Stimulated activated CD8-positive, alpha-beta memory T cell treated with anti-CD3 and anti-CD28 coated beads, Interleukin-2, amount 100 ng/mL, for 1 hour (primary cell): ENCODE measurements around the gene KLK15.
"Not testable (repeated sequence)": the region's sequence is repeated elsewhere in the genome, so short reads cannot be mapped to it uniquely, and the experiment has no call there.

Experiments
- DNase-seq, 2 donors: peaks; one replicate each; pipeline ENCODE4 v3.0.0-alpha.2; 2020; ENCODE audit warnings: low read depth in 2 of 2

The KLK15 gene

GRCh38 chr19:50820549-50821247, 12.7 kb downstream of the KLK15 start:
- DNase-seq: no peak

DNA sequence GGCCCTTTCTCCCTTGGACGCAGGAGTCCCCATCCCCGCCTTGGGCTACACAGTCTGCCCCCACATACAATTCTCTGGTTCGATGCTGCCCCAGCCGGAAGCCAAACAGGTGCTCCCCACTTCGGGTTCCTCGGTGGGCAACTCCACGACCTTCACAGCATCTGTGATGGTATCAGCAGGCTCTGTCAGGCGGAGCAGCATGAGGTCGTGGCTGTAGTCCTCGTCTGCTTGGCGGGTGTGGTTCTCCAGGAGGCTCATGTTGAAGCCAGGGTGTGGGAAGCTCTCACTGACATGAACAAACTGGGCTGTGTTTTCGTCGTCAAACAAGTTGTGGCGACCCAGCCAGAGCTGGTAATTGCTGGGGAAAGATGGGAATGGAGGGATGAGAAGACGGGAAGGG, 13.3 kb downstream of the KLK15 start:
- DNase-seq: no peak

DNA sequence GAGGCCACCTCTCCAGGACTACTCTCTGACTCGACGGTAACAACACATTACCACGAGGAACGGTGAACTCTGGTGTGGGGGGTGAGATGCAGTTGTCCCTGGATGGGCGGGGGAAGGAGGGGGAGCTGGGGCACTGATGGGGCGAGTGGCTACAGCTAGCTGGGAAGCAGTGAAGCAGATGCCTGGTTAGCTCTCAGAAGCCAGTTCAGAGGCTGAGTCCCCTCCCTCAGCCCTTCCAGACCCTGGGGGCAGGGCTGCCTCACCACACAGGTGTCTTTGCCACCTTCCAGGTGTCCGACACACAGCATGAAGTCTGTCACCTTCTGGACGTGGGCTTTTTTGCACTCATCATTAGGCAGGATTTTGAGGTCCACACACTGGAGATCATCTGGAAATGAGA, 13.7 kb downstream of the KLK15 start:
- no peak for DNase-seq

GRCh38 chr19:50818859-50819472, 14.4 kb downstream of the KLK15 start:
- DNase-seq: no peak

DNA sequence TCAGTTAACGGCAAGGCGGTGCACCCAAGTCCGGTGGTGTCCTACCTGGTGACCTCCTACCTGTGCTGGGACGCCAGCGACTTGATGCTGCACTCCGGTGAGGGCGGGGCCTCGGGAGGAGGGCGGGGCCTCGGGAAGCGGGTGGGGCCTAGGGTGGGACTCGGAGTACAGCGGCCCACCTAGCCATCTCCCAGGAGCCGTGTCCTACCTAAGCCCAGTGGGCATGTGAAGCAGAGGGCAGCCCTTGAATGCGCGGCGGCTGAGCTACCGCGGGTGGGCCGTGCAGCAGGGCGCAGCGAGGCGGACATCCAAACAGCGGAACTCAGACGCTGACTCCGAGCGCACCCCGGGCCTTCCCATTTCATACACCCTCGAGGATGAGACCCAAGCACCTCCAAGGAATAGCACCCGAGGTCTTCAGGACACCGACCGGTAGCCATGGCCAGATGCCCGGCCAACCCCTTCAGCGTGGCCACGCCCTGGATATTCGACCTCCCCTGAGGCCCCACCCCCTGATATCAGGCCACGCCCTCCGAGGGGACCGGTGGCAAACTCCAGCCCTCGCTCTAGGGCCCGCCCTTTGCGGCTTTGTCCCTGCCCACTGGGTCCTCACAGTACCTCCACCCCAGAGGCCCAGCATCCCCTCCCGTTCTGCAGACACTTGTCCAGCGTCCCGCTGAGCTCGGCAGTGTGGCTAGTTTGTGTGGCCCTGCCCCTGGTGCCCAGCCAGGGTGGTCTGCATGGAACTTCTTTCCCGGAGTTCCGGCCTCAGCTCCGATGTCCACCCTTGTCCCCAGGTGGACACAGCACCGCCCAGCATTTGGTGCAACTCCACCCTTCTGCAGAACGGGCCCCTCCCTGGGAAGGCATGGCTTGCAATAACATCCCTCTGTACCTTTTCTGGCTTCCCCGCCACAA, 15.2 kb downstream of the KLK15 start:
- DNase-seq: no peak

DNA sequence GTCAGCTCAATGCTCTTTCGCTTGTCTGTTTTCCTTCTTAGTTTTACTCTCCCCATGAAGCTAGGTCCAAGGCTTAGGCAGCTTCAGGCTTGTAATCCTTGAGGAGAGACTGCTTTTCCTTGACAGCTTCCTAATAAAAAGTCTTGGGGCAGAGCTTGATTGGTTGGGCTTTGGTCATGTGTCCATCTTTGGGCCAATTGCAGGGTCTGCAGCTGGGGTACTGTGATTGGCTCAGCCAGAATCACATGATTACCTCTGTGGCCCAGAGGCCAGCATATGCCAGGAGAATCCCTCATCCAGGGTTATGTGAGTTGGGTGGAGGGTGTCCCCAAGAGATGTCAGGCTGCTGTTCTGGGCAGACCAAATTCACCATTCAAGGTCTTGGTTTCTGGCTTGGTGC, 17.9 kb downstream of the KLK15 start:
- DNase-seq: no peak

DNA sequence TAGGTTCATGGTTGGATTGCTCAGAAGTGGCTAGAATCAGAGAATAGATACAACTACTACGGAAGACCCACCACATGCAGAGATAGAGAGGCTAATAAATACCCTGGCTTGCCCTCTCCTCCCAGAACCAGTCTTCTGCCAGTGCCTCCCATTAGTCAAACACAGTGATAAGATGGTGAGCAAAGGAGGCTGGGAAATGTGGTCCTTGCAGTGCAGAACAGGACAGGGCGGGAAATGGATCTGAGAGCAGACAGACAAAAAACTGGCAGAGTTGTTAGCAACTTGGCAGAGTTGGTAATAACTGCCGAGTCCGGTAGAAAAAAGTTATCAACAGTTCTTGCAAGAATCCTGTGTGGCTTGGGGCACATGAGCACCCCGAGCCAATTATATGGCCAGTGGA, 18.5 kb downstream of the KLK15 start:
- DNase-seq: no peak

DNA sequence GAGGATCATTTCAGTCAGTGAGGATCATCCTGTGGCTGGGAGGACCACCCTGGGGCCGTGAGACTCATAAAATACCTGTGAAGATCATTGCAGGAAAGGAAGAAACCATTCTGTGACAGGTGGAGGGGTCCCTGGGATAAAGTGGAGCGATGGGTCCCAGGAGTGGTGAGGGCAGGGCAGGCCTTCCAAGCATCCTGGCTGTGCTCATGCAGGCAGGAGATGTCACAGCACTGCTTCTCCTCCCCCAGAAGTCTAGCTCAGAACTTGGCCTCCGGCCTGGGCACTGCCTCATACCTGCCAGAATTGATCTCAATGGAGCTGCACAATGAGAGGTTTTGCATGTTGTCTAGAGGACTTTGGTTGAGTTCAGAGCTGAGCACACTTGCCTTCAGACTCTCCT, 20.9 kb downstream of the KLK15 start:
- DNase-seq: no peak

- not testable (repeated sequence) for DNase-seq
Observed at GRCh38 chr19:50811622-50812238, 21.6 kb downstream of the KLK15 start.

DNA sequence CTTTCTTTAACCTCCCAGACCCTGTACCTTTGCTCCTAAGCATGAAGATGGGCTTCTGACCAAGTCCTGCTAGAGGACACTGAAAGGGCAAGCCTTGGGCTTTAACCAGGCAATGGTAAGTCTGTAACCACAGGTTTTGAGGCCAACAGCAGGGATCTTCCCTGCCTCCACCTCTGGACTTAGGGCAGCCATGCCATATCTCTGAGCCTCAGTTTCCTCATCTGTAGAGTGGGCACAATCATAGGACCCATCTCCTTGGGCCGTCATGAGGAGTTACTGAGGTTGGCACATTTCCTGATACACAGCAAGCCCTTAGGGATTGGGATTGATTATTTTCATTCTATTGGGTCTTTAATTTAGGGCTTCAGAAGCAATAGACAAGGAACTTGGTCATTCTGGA, 24.5 kb downstream of the KLK15 start:
- no peak for DNase-seq

- DNase-seq: peak; percentile 90 to 95
Observed at GRCh38 chr19:50804420-50805272, 28.7 kb downstream of the KLK15 start.

DNA sequence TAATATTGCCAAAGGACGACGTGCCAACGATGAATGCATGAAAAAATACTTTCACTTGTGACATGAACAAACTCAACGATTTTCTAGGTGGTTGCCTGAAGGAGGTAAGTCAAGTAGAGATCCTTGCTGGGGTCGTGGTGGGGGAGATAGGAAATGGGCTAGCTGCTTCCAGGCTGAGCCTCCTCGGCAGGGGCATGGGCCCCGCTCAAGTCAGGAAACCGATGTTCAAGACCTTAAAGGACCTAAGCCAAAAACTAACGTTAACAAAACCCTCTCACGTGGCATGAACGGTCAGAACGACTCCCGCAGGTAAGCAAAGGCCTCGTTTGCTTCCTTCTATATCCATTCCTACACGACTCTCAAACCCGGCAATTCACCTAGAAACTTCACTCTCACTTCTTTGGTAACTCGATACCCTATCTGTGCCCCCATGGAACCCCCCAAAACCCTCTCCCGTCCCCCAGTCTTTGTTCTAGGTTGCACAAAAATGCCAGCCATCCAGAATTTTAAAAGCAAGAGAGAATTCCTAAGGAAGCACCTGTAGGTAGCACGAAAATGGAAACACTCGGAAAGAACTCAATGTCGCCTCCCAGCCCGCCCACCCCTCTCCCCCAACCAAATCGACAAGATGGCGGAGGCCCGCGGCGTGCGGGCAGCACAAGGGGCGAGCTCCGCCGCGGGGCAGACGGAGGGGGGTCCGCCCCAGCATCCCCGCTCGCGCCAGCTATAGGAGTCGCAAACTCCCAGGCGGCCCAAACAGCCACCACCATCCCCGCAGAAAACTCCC, 29.5 kb downstream of the KLK15 start:
- DNase-seq: no peak

DNA sequence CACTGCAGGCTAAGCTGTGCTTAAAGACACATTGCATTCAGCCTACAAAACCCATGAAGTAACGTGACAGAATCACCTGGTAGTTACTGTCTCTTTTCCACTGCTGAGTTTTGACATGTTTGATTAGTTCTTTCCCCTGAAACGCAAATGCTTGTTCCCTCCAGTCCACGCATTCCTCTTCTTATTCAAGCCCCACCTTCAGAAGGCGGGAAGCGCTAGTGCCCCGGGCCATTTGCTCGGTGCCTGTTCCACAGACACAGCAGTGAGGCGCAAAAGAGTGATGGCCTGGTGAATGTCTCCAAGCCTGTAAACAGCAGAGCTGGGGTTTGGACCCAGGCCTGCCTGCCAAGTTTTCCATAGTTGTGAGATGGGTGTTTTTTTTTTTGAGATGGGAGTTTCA, 32.3 kb downstream of the KLK15 start:
- no peak for DNase-seq

DNA sequence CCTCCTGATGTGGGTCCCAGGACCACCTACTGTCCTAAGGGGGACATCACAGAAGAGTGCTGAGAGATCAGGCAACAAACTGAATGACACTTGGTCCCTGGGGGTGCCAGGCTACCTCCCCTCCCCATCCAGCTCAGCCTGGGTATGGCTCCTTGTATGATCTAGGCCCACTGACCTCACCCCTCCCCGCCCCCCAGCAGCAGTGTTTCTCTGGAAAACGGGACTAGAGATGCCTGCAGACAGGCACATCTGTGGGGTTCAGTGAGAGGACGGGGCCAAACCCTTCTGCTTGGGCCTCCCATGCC, 33.9 kb downstream of the KLK15 start:
- no peak for DNase-seq

- no peak for DNase-seq
Observed at GRCh38 chr19:50798659-50799546, 34.5 kb downstream of the KLK15 start.

DNA sequence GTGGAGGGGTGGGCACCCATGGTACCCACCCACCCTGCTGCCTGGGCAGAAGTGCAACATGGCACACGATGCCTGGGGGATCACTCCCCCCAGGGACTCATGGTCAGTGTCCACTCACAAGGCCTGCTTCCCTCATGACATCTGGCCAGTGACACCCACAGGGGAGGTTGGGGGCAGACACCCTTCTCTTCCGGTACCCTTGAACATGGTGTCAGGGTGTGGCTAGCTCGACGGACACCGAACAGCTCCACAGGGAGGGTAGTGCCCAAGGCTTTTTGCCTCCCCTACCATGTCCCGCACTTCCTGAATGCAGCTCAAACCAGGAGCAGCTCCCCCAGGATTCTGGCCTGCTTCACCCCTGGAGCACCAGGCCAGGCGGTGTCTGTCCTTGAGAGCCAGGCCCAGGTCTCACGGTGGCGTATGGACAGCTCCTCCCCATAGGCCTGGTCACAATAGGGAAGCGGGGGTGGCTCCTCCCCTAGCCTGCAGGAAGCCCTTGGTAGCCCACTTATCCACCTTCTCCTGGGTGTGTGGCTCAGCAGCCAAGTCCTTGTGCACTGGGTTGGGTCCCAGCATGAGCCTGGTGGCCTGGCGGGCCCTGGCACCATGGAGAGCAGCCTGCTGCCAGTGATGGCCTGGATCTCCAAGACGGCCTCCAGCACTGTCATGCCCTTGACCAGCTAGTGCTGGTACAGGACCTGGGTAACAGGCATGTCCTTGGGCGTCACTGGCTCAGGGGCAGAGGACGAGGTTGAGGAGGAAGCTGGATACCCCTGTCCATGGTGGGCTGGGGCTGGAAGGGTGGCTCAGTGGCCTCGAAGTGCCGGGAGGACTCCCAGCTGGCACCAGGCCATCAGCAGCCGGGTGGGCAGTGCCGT, 35.4 kb downstream of the KLK15 start:
- no peak for DNase-seq

DNA sequence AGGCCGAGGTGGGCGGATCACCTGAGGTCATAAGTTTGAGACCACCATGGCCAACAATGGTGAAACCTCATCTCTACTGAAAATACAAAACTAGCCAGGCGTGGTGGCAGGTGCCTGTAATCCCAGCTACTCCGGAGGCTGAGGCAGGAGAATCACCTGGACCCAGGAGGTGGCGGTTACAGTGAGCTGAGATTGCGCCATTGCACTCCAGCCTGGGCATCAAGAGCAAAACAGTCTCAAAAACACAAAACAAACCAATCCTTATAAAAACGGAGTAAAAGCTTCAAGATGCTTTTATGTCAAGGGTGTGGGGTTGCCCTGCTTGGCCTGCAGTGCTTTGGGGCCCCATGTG, 36.0 kb downstream of the KLK15 start:
- no peak for DNase-seq

GRCh38 chr19:50796634-50797428, 36.5 kb downstream of the KLK15 start:
- DNase-seq: no peak
